MCF 10A (cell line): Measurements from ENCODE around the gene TCF3. TPM values are rescaled to one million over a fixed set of nuclear protein-coding genes. Genes with fewer than 3 reads are reported as not detected.

Experiments used
- BruUV-seq: library from RNA; stranded (reverse); fragments of 400-500 nt; replicated peaks from 2 replicates; lab custom pipeline; 2021; lab: Mats Ljungman, UMichigan
- CTCF ChIA-PET: fragments of 300-600 bp; sonication (Branson Sonifier 250); formaldehyde crosslinking; extraction: SDS; loops from one replicate; lab custom pipeline; 2021; ENCODE audit warnings: antibody characterized with exemption, inconsistent platforms; lab: Yijun Ruan, JAX
- POLR2A ChIA-PET: fragments of 300-600, 350-650 bp; sonication (Branson Sonifier 250); formaldehyde crosslinking; extraction: SDS; loops from one replicate; lab custom pipeline; 2020; ENCODE audit warnings: antibody characterized with exemption, inconsistent platforms; lab: Yijun Ruan, JAX
- DNase-seq: peaks from one replicate; pipeline ENCODE4 v3.0.0-alpha.2; 2018; ENCODE audit not compliant: unreplicated experiment
- H3K27ac Mint-ChIP-seq: one replicate; pipeline ENCODE4 v1.8.0; 2022; ENCODE audit warnings: mild to moderate bottlenecking, low read depth, mixed read lengths; ENCODE audit not compliant: unreplicated experiment
- H3K27me3 Mint-ChIP-seq: one replicate; pipeline ENCODE4 v1.8.0; 2022; ENCODE audit warnings: mixed read lengths; ENCODE audit not compliant: insufficient read depth, unreplicated experiment
- H3K36me3 Mint-ChIP-seq: one replicate; pipeline ENCODE4 v1.8.0; 2022; ENCODE audit warnings: mild to moderate bottlenecking, moderate library complexity, mixed read lengths; ENCODE audit not compliant: insufficient read depth, unreplicated experiment
- H3K4me1 Mint-ChIP-seq: one replicate; pipeline ENCODE4 v1.8.0; 2022; ENCODE audit warnings: mixed read lengths; ENCODE audit not compliant: insufficient read depth, unreplicated experiment
- H3K4me3 Mint-ChIP-seq: one replicate; pipeline ENCODE4 v1.8.0; 2022; ENCODE audit warnings: mild to moderate bottlenecking, moderate library complexity, mixed read lengths; ENCODE audit not compliant: unreplicated experiment
- H3K9me3 Mint-ChIP-seq: one replicate; pipeline ENCODE4 v1.8.0; 2022; ENCODE audit warnings: mixed read lengths; ENCODE audit not compliant: unreplicated experiment
- CTCF ChIP-seq: fragments of 200-600 bp; IDR thresholded peaks from one replicate; pipeline ENCODE4 v1.8.0; 2022; ENCODE audit warnings: antibody characterized with exemption, mild to moderate bottlenecking; ENCODE audit not compliant: unreplicated experiment
- intact Hi-C: fragments of 100-400 bp; cut with micrococcal nuclease; formaldehyde crosslinking; loops from 2 replicates; pipeline ENCODE4 v1.14.1; 2022
- total RNA-seq: library from RNA; stranded (reverse); gene quantifications from 2 replicates; pipeline ENCODE4 v1.2.3, GENCODE V29; 2022

TCF3 gene
- total RNA-seq, 1 experiment from 2014 or later, result 100 TPM

GRCh38 chr19:1577929-1578618 is 74.3 kb downstream of the TCF3 start:
- DNase-seq, result no peak
- no peak for TF ChIP-seq CTCF
- peaks cover 79% of the 10 kb centered on the region for H3K36me3 Mint-ChIP-seq
- ChIA-PET CTCF (no interaction called here), POLR2A (interaction anchor here (1.0 to 1.6 kb wide), 2 partner anchors 10 to 13 kb away, joined by 3 to 10 read pairs; no protein-coding TSS in a partner anchor)
- H3K9me3 Mint-ChIP-seq, result no peaks in the 10 kb centered on the region
- no peak overlapping the region for H3K27ac Mint-ChIP-seq
- no peak overlapping the region for H3K4me3 Mint-ChIP-seq
- no peaks in the 10 kb centered on the region for H3K27me3 Mint-ChIP-seq
- no peaks in the 10 kb centered on the region for H3K4me1 Mint-ChIP-seq
- no TSS peak for BruUV-seq
- intact Hi-C loops, result no loop called here

DNA sequence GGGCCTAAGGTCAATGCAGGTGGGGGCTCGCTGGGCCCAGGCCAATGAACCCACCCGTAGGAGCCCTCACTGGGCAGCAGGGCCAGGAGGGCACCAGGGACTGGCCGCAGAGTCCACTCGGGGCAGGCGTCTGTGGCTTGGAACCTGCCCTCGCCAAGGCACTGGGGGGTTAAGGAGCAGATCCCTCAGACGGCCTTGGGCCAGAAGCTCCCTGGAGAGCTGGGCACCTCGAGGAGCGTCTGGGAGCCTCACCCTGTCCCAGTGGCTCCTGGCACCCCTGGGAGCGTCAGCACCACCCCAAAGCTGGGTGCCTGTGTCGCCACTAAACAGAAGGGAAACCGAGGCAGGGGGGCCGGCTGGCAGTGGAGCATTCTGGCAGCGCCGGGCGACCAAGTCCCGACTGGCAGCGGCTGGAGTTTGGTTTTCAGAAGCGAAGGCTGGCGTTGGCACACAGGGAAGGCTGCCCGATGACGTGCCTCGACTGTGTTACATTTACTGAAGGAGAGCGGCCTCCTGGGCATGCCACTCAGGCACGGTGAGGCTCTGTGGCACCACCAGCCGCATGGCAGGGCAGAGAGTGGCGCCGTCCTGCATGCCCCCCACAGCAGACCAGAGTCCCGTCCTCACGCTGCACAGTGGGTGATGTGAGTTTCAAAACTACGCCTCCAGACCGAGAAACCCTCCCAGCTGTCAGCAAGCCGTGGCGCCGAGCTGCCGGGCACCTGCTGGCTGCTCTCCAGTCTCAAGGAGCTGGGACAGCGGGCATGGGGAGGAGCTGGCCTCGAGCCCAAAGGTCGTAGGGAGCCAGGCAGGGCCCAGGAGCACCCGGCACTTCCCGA is 75.1 kb downstream of the TCF3 start:
- H3K4me1 Mint-ChIP-seq, result no peaks in the 10 kb centered on the region
- no peak overlapping the region for H3K4me3 Mint-ChIP-seq
- intact Hi-C loops, result no loop called here
- ChIA-PET CTCF (no interaction called here), POLR2A (interaction anchor here (1.0 kb wide), 1 partner anchor 13 kb away, joined by 3 read pairs; no protein-coding TSS in a partner anchor)
- H3K9me3 Mint-ChIP-seq, result no peaks in the 10 kb centered on the region
- DNase-seq, result no peak
- H3K27ac Mint-ChIP-seq, result no peak overlapping the region
- peaks cover 72% of the 10 kb centered on the region for H3K36me3 Mint-ChIP-seq
- TF ChIP-seq CTCF, result no peak
- BruUV-seq, result no TSS peak
- H3K27me3 Mint-ChIP-seq, result no peaks in the 10 kb centered on the region

GRCh38 chr19:1576242-1577089 is 75.9 kb downstream of the TCF3 start:
- intact Hi-C loops, result no loop called here
- Mint-ChIP-seq H3K27me3 (no peaks in the 10 kb centered on the region), H3K27ac (no peak overlapping the region), H3K4me3 (no peak overlapping the region), H3K36me3 (peaks cover 63% of the 10 kb centered on the region), H3K9me3 (no peaks in the 10 kb centered on the region), H3K4me1 (no peaks in the 10 kb centered on the region)
- CTCF ChIA-PET, result no interaction called here
- TSS peak; percentile 27 for BruUV-seq
- POLR2A ChIA-PET, result interaction anchor here (2.2 kb wide), 1 partner anchor 14 kb away, joined by 11 read pairs; no protein-coding TSS in a partner anchor
- no peak for TF ChIP-seq CTCF
- no peak for DNase-seq
